Stromal cell of bone marrow (primary cell): Measurements from ENCODE around the gene HIVEP2.

Experiments
- DNase-seq: peaks from one replicate; pipeline ENCODE4 v3.0.0-alpha.2; 2012; ENCODE audit warnings: low read depth

HIVEP2 gene

DNA sequence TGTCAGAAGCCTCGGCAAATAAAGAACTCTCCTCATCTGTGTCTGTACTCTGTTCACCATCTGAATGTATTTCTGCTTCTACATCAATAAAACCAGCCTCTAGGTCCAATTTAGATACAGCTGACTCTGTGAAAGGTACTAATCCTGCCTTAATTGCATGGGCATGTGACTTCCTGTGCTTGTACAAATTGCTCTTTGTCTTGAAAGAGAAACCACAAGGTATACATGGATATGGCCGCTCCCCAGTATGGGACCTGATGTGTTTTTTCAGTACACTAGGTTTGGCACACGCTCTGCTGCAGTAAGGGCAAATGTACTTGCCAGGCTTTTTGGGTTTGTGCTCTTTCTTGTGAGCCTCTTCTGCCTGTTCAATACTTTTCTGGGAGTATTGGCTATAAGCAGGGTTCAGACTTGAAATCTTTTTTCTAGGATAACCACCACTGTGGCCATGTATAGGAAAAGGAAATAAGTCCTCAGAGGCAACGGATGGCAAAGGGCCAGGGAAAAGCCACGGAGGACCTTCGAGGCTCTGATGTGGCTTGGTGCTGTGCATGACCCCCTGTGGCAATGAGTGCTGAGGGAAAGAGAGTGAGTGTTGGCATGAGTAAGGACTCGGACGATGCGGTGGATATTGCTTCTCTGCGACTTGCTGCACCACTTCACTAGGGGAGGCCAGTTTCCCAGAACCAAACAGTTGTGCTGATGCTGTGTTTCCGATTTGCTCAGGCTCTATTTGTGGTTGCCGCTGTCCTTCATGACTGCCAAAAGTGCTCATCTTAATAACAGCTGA is 170.9 kb downstream of the HIVEP2 start:
- no peak for DNase-seq

DNA sequence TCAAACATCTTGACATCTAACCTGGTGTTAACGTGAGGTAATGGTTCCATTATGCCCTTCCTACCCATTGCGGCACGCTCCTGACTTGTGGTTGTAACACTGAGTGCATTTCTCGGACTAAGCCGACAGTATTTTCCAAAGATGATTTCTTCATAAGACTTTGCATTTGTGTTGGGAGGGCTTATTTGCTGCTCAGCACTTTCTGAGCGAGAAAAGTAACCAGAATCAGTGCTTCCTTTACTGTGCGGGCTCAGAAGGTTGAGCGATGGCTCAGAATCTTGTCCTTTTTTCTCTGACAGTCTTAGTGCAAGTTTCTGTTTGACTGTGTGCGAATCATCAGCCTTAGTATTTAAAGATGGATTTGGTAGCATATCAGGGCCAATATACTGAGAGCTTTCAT is 171.7 kb downstream of the HIVEP2 start:
- no peak for DNase-seq

DNA sequence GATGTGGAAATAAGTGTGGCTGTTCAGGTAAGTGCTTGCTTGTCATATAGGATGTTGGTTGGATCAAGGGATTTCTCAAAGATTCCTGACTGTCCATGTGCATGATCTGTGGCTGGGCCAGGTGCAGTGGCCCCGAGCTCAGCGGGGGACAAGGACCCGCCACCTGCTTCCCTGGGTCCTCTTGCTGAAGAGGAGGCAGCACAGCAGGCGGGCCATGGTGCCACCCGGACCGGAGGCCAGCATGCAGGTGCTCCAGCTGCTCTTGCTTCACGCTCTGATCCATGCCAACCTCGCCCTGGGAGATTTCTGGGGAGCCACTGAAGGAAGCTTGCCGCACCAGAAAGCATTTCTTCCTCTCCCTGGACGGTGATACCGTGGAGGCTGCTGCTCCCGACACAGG is 173.8 kb downstream of the HIVEP2 start:
- DNase-seq = no peak

DNA sequence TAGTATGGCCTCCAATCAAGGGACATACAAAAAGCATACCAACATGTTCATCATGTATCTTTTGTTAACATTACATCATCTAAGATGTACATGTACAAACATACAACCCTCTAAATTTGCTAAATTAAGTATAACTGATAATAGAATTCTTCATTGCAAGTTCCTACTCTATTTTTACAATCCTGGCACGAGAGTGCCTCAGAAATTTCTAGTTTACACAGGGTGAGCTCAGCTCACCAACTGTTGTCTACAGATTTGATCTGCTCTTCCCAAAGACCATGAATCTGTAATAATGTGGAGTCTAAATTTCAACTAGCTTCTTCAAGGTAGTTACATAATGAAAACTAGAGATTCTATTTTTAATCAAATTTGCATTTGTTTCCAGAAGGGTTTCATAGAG is 179.7 kb downstream of the HIVEP2 start:
- DNase-seq = no peak

DNA sequence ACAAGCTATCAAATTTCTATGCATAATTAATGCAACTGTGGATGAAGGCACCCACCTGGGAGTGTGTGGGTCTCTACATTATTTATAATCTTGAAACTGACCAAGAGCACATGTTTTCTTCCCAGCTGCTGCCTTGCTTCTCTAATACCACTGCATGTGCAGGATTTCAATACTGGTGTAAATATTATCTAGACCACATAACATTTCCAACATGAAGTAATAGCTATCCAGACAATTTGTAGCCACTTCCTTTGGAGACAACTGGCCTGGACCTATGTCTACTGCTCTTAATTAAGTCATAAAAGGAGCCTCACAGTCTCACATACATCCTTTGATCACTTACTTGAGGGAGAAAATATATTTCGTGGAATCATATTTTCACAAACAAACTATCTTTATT is 180.7 kb downstream of the HIVEP2 start:
- DNase-seq = no peak

DNA sequence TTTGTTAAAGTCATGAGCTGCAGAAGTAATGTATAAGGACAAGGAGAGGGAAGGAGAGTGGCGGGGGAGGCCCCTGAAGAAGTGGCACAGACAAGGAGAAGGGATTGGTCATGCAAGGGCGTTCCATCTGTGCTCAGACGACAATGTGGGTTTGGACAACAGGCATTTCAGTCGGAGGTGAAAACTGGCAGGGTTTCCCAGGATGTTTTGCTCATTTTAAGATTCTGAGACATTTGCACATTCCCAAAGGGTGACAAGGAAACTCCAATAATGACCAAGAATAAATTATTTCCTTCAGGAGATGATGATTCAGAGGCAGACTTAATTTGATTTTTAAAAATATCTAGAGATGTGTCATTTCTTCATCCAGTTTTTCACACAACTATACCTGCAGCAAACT is 181.8 kb downstream of the HIVEP2 start:
- DNase-seq = peak; percentile 18

DNA sequence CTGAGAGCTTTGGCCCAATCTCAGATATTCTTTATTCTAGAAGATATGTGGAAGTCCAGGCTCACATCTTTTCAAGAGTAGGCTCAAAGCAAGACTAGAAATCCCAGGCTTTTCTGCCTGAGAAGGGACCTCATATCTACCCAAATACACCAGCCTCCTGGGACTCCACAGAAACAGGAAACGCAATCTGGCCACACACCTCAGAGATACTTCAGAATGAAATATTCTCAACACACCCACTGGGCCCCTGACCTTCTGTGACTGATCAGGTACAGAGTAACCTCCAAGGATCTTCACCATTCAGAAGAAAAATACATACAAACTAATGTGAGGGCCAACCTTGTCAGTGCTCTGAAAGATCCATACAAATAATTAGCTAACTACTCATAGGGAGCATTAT is 183.2 kb downstream of the HIVEP2 start:
- DNase-seq = no peak

DNA sequence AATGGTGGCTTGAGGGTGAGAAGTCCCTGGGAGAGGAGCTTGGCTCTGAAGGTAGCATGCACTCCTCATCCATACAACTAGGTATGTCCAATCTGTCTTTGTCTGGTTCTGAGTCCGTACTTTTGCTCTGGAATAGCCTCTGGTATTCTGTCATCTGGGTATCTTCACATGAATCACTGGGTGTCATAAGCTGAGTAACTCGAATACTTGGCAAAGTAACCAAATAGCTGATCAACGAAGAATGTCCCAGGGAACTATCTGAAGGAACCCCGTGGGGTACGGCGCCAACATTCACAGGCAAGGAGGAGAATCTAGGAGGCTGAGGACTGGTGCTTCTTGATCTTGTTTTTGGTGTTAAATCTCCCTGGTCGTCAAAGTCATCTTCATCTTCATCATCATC is 184.8 kb downstream of the HIVEP2 start:
- DNase-seq = no peak

DNA sequence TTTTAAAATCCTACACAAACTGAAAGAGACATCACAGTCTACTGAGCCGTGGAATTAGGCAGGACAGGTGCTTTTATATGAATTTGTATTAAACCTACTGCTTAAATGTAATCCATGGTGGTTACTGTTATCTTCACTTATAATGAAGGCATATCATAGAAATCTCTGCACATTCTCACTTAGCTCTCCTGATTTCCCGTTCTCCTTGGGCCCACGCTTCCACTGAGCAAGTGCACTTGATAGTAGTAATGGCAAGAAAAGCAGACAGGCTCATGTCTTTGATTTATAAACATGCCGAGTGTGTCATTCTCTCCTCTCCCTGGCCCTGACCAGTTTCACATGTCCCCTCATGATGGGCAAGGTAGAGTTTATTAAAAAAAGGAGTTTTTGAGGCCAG is 186.3 kb downstream of the HIVEP2 start:
- no peak for DNase-seq

DNA sequence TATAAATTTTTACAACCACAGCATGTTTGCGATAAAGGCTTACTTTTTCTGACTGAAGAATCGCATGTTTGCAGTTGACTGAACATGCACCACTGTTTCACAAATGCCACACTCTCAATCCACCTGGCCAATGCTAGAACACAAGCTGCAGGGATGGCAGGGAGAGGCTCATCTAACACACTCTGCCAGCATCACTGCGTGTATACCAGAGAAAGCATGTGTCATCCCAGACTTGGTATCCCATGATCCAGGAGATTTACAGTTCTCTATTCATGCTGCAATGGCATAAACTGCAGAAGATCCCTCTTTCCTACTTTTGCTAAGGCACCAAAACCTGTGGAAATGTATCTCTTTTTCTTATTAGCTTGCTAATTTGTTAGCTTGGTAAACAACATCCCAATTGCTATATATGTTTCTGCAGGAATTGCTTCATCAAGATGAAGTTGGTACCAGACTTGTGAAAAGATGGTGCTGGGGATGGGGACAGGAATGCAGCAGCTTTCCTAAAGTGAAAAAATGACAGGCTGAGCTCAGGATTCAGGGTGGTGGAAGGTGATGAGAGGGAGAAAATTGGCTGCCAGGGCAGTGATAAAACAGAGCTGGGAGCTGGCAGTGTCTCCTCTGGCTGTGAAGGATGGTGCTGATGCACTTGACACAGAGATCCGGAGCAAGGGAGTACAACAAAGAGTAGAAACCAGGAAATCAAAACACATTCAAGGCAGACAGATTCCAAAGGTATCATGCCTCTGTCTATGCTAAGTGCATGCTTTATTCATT is 186.9 kb downstream of the HIVEP2 start:
- no peak for DNase-seq

DNA sequence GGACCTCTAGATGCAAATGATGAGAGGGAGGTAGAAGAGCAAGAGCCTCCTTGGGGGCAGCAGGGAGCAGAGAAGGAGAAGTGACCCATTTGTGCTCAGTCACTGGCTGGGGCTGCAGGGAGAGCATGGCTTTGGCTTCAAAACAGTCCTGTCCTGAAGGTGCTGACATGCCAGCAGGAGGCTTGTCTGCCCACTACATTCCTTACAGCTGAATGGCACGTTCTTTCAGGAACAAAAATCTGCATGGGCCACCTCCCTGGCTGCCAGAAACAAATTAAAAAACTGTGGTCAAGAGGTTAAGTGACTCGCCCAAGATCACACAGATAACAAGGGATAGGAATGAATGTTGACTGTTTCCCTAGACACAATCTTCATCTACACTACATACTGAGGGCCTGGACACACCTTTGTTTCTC is 188.8 kb downstream of the HIVEP2 start:
- DNase-seq = no peak

DNA sequence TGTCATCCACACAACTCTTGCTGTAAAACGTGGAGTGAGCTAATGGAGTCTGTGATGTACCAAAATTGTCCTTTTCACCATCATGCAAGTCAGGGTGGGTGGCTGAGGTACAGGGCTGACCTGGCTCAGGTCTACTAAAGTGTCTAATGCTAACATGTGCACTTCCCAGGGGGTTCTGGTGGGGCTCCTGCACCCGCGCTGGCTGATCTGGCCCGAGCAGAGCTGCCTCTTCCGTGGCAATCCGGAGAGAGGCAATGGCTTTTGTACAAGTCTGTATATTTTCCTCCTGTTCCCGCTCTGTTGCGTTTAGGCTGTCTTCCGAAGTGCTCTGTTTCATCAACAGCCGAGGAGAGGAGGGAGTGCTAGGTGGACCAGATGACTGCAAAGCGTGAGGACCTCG is 191.8 kb downstream of the HIVEP2 start:
- DNase-seq = no peak

DNA sequence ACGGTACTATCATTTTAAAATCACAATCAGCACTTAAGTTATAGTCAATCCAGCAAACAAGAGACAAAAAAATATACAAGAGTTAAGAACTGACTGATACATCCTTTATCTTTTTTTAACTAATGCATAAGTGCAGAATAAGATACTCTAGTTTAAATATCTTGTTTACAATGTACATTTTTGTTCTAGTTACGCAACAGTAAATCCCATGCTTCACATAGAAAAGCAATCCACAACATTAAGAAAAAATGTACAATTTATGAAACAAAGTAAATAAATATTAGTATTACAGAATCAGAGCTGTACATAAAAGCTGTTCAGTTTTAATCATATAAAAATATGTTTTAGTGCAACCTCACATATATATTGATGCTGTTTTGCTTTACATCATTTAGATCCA is 192.6 kb downstream of the HIVEP2 start:
- no peak for DNase-seq

DNA sequence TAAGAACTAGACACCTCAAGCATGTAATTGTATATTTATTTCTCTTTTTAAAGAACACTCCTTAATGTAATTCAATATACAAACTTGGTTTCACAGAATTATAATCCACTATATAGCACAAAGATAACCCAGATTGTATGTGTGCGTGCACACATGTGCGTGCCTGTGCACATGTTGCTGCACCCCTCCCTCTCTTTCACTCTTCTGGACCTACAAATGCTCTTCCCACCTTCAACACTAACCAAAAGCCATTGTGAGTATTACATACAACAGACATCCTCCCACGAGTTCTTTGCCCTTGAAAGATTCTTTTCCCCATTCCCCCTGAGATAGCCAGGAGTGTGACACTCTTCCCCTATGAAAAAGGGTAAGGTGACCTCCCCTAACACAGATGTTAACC is 193.5 kb downstream of the HIVEP2 start:
- DNase-seq = no peak

DNA sequence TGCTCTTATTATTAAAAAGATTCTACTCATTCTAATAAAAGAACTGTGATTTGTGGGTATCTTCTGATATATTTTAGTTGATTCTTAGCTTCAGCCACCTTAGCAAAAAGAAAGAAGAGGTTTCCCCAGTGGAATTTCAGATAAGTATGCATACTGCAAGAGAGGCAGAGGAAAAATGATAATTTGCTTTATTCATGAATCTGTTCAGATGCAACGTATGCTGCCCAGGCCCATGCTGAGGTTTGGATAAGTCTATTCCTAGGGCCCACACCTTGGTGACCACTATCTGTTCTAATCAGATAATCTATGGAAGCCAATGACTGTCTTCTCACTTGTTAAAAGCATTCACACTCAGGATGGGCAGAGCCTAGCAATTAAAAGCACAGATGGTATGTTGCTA is 194.0 kb downstream of the HIVEP2 start:
- no peak for DNase-seq

DNA sequence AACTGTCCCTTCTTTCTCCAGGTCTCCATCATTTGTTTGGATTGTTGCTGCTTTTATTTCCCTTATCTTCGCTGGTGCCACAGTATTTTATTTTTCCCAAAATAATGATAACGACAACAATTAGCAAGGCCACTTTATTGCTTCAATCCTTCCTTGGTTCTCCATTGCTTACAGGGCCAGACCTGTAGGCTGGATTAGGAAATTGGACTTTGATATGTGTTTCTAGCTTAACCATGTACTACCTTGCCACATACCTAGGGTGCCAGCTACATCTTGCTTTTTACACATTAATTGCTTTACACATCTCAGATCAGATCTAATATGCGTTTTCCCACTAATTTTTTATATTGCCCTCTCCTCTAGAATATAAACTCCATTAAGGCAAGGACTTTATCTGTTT is 195.4 kb downstream of the HIVEP2 start:
- no peak for DNase-seq

DNA sequence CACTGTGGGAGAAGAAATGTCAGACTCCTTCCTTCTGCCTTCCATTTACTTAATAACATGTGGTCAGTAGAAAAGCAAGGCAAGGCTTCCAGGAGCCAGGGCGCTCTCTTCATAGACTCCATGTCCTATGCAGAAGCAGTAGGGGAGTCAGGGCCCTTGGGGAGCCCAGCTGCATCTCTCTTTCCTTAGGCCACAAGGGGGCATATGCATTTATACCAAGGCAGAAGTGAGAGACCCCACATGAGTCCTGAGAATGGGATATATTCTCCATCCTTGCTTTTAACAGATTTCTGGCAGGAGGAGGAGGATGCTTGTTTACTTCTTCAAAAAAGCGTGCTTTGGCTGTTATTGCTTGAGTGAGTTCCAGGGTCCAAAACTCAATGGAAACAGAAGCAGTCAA is 198.5 kb downstream of the HIVEP2 start:
- no peak for DNase-seq

DNA sequence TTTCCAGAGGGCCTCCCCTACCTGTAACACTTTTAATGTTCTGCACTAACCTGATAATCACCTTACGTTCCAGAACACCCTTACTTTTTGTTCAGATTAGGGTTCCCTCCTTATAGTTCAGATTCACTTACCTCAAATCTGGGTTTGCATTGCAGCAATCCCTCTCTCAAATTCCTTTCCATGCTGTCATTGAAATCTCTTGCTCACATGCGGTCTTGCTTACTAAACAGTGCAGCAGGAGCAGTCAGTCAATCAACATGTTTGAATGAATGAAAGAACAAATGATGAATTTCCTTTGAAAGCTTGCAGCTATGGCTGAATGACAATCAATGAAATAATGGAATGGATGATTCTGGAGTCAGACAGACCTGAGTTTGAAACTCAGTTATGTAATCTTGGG is 200.1 kb downstream of the HIVEP2 start:
- no peak for DNase-seq

DNA sequence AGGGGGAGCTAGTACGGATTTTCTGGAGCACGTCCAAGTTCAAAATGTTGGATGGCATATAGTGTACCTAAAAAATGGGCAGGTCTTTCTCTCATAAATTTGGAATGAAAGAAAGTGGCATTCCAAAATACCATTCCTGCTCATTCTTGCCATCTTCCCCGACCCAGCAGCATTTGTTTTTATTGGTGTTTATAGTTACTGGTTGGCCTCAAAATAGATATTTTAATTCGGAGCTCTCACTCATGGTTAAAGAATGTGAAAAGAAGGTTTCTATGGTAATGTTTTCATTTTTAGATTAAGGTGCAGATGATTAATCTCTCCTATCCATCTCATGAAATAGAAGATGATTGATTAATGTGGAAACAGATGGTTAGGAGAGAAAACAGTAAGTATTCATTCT is 204.5 kb downstream of the HIVEP2 start:
- no peak for DNase-seq

DNA sequence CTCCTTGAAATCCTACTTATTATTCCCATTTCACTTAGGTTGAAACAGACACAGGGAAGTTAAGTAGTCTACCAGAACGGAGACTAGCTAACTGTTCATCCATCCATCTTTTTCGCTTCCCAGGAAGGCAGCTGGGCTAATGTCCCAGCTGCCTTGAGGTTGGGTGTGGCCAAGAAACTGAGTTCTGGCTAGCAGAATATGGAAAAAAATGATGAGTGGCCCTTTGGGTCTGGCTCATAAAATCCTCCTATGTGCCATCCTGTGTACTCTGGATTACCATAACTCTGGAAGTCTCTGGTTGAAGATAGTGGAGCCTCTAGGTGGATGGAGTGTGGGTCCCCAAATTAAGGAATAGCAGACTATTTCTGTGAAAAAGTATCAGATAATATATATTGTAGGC is 206.2 kb downstream of the HIVEP2 start:
- DNase-seq = no peak

DNA sequence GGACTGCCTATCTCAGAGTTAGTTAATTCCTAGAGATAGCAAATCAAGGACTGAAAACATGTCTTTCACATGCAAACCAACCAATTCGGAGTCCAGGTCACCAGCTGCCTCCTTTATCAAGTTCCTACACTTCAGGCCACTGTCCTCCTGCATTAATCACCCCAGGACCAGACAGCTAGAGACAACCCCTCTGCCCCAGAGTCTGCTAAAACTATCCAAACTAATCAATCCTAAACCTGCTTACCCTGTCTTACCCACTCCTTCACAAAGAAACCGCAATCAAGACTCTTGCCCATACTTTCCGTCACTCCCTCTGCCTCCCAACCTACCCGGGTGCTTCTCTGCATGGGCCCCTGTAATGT is 207.0 kb downstream of the HIVEP2 start:
- no peak for DNase-seq

DNA sequence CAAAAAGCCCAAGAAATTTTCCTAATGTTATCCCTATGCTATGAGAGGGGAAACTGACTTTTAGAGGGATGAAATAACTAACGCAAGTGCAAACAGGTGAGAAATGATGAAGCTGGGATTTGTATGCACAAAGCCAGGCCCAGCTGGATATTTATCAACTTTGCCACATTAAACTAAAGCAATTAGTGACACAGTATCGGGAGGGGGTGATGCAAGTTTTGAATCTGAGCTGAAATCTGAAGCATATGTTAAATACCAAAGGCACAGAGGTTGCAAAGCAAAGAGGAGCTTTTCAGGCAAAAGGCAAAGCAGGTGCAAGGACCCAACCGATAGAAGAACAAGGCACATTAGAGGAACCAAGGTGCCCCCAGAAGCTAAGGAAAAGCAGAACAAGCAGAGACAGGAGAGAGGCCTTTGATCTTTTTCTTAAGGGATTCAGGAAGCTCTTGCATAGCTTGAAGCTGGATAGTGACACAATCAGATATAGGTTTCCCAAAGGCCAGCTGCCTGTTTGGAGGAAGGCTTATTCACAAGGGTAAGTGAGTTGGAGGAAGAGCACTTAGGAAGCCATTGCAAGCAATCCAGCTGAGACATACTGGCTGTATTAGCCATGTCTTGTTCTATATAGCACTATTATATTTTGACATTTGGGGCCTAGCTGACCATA is 207.5 kb downstream of the HIVEP2 start:
- no peak for DNase-seq

DNA sequence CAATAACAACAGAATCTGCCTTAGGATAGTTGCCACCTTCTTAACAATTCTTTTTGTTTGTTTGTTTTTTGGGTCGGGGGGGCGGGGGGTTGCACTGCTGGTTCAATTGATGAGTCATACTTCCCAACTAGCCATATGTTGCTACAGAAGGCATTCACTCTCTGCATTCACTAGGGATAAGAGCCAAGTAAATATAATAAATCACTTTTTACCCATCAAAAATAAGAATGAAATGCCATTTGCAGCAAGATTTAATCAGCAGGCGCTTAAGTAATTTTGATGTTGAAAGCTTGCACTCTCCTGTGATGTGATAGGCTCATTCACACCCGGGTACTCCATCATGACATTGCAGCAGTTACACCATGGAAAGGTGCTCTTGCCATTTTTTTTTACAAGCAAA is 209.8 kb downstream of the HIVEP2 start:
- no peak for DNase-seq
